A549 (cell line): ENCODE data around the gene XAB2. TPM values are rescaled to one million over a fixed set of nuclear protein-coding genes. Genes with fewer than 3 reads are reported as not detected.

Experiments
- ATAC-seq, 2 experiments: fragments of 200-7000 bp in 1 of 2; fragments of >200 bp in 1 of 2; cut with Nextera tagmentation in 1 of 2; cut with Tn5 transposase in 1 of 2; 3 replicates each; pipeline versions ENCODE4 v1.8.0 to v1.9.1; 2018 to 2020; ENCODE audit warnings: mild to moderate bottlenecking in 1 of 2, moderate library complexity in 1 of 2
- CTCF ChIA-PET: fragments of 300-600 bp; sonication (Branson Sonifier 250); formaldehyde crosslinking; extraction: SDS; loops from one replicate; lab custom pipeline; 2021; ENCODE audit warnings: antibody characterized with exemption, inconsistent platforms; lab: Yijun Ruan, JAX
- POLR2A ChIA-PET: fragments of 350-600 bp; formaldehyde crosslinking; extraction: SDS; loops from one replicate; lab custom pipeline; 2021; ENCODE audit warnings: antibody characterized with exemption, inconsistent platforms; lab: Yijun Ruan, JAX
- DNase-seq, 2 experiments: peaks; one replicate each; pipeline versions ENCODE4 v3.0.0 to v3.0.0-alpha.2; 2011 to 2016; ENCODE audit warnings: low read depth in 1 of 2, low spot score in 1 of 2
- FAIRE-seq: peaks from 2 replicates; lab custom pipeline; 2011; peaks lifted over from hg19 to GRCh38; lab: Jason Lieb, UNC
- H3K27ac ChIP-seq, 2 experiments: fragments of >200 bp; sonication (Bioruptor Twin); formaldehyde crosslinking; 3 replicates each; pipeline ENCODE4 v1.5.1; 2016 to 2017
- H3K4me1 ChIP-seq: fragments of >200 bp; sonication (Bioruptor Twin); formaldehyde crosslinking; 3 replicates; pipeline ENCODE4 v1.6.1; 2016
- H3K4me2 ChIP-seq: fragments of >200 bp; sonication (Bioruptor Twin); formaldehyde crosslinking; 3 replicates; pipeline ENCODE4 v1.6.1; 2016
- H3K4me3 ChIP-seq: fragments of >200 bp; sonication (Bioruptor Twin); formaldehyde crosslinking; 3 replicates; pipeline ENCODE4 v1.5.1; 2016
- H3K9me3 ChIP-seq: fragments of >200 bp; sonication (Bioruptor Twin); formaldehyde crosslinking; 3 replicates; pipeline ENCODE4 v1.6.1; 2016
- ATOH8 ChIP-seq: fragments of 250-450 bp; sonication (Bioruptor Pico); IDR thresholded peaks from 2 replicates; pipeline ENCODE4 v1.5.0; 2020; ENCODE audit warnings: low read depth, mild to moderate bottlenecking, moderate library complexity
- BCL3 ChIP-seq: fragments of >200 bp; sonication (Bioruptor Twin); formaldehyde crosslinking; IDR thresholded peaks from 3 replicates; pipeline ENCODE4 v1.6.1; 2016
- CBX8 ChIP-seq: fragments of 200-600 bp; sonication (generic); IDR thresholded peaks from 2 replicates; pipeline ENCODE4 v1.6.1; 2016
- CHD2 ChIP-seq: fragments of 150-350 bp; IDR thresholded peaks from 2 replicates; pipeline ENCODE4 v1.6.1; 2014; ENCODE audit warnings: low read length; ENCODE audit not compliant: partially characterized antibody
- CHD4 ChIP-seq: fragments of 200-600 bp; sonication (generic); IDR thresholded peaks from 2 replicates; pipeline ENCODE4 v1.6.1; 2016; ENCODE audit warnings: antibody characterized with exemption, mild to moderate bottlenecking, borderline replicate concordance
- EHMT2 ChIP-seq: fragments of 200-600 bp; sonication (generic); IDR thresholded peaks from 2 replicates; pipeline ENCODE4 v1.6.1; 2016; ENCODE audit warnings: antibody characterized with exemption, low read depth, mild to moderate bottlenecking, moderate library complexity
- FOSL2 ChIP-seq, 2 experiments: fragments of 450-650 bp in 1 of 2; fragments of >200 bp in 1 of 2; sonication (Bioruptor Twin) in 1 of 2; formaldehyde crosslinking; IDR thresholded peaks; 2 replicates each; pipeline versions ENCODE4 v1.5.0 to v1.6.1; 2016 to 2020; ENCODE audit warnings: mild to moderate bottlenecking in 1 of 2, moderate library complexity in 1 of 2
- HDAC2 ChIP-seq: fragments of 200-600 bp; sonication (generic); IDR thresholded peaks from 2 replicates; pipeline ENCODE4 v1.6.1; 2016
- HES2 ChIP-seq: fragments of >200 bp; sonication (Bioruptor Twin); formaldehyde crosslinking; IDR thresholded peaks from 2 replicates; pipeline ENCODE4 v1.6.1; 2016
- HEYL ChIP-seq: fragments of 250-450 bp; sonication (Bioruptor Pico); IDR thresholded peaks from 2 replicates; pipeline ENCODE4 v1.8.0; 2021; ENCODE audit warnings: mild to moderate bottlenecking, moderate library complexity
- HOXA7 ChIP-seq: fragments of 250-450 bp; sonication (Bioruptor Pico); IDR thresholded peaks from 2 replicates; pipeline ENCODE4 v1.5.0; 2020; ENCODE audit warnings: mild to moderate bottlenecking, moderate library complexity
- HOXB5 ChIP-seq: fragments of 250-450 bp; sonication (Bioruptor Pico); IDR thresholded peaks from 2 replicates; pipeline ENCODE4 v1.5.0; 2020; ENCODE audit warnings: mild to moderate bottlenecking, moderate library complexity
- JUN ChIP-seq, 2 experiments: fragments of >200 bp; sonication (Bioruptor Twin); formaldehyde crosslinking; IDR thresholded peaks; 2 replicates in 1 of 2; 3 replicates in 1 of 2; pipeline ENCODE4 v1.6.1; 2016 to 2017
- JUNB ChIP-seq: fragments of >200 bp; sonication (Bioruptor Twin); formaldehyde crosslinking; IDR thresholded peaks from 2 replicates; pipeline ENCODE4 v1.6.1; 2016
- KDM1A ChIP-seq: fragments of 200-600 bp; sonication (generic); IDR thresholded peaks from 2 replicates; pipeline ENCODE4 v1.6.1; 2016; ENCODE audit warnings: low read depth, mild to moderate bottlenecking
- KDM5A ChIP-seq: fragments of 200-600 bp; sonication (generic); IDR thresholded peaks from 2 replicates; pipeline ENCODE4 v1.6.1; 2016; ENCODE audit warnings: antibody characterized with exemption, mild to moderate bottlenecking
- NFE2L2 ChIP-seq: fragments of 150-350 bp; conservative IDR thresholded peaks from 2 replicates; pipeline ENCODE4 v1.6.1; 2014; ENCODE audit warnings: low read length
- NPAS2 ChIP-seq: fragments of 250-450 bp; sonication (Bioruptor Pico); IDR thresholded peaks from 2 replicates; pipeline ENCODE4 v1.8.0; 2022; ENCODE audit warnings: mild to moderate bottlenecking, moderate library complexity, borderline replicate concordance
- PHF8 ChIP-seq: fragments of 200-600 bp; sonication (generic); IDR thresholded peaks from 2 replicates; pipeline ENCODE4 v1.6.1; 2016; ENCODE audit warnings: low read depth, mild to moderate bottlenecking, antibody characterized with exemption, moderate library complexity, borderline replicate concordance
- RAD21 ChIP-seq, 2 experiments: fragments of >200 bp in 1 of 2; sonication (Bioruptor Twin) in 1 of 2; formaldehyde crosslinking in 1 of 2; IDR thresholded peaks in 1 of 2; conservative IDR thresholded peaks in 1 of 2; 2 replicates in 1 of 2; 3 replicates in 1 of 2; pipeline ENCODE4 v1.6.1; 2012 to 2018; ENCODE audit warnings: inconsistent platforms in 1 of 2
- RARB ChIP-seq: fragments of 250-450 bp; sonication (Bioruptor Pico); IDR thresholded peaks from 2 replicates; pipeline ENCODE4 v1.8.0; 2021; ENCODE audit warnings: mild to moderate bottlenecking, moderate library complexity
- RCOR1 ChIP-seq: fragments of 150-350 bp; IDR thresholded peaks from 2 replicates; pipeline ENCODE4 v1.6.1; 2014; ENCODE audit warnings: antibody characterized with exemption, low read length, low read depth
- SMC3 ChIP-seq: fragments of >200 bp; sonication (Bioruptor Twin); formaldehyde crosslinking; IDR thresholded peaks from 3 replicates; pipeline ENCODE4 v1.6.1; 2018; ENCODE audit warnings: inconsistent platforms
- TFCP2L1 ChIP-seq: fragments of 250-450 bp; sonication (Bioruptor Pico); IDR thresholded peaks from 2 replicates; pipeline ENCODE4 v1.5.0; 2021; ENCODE audit warnings: mild to moderate bottlenecking
- ZC3H11A ChIP-seq: fragments of 450-650 bp; IDR thresholded peaks from 2 replicates; pipeline ENCODE4 v1.6.1; 2014; ENCODE audit warnings: antibody characterized with exemption, mild to moderate bottlenecking
- ZSCAN20 ChIP-seq: fragments of 250-450 bp; sonication (Bioruptor Pico); IDR thresholded peaks from 2 replicates; pipeline ENCODE4 v1.8.0; 2022; ENCODE audit warnings: mild to moderate bottlenecking, moderate library complexity
- WGBS: methylation state at CpG from one replicate; pipeline ENCODE4 v1.1.6; 2017; ENCODE audit errors: missing lambda C conversion rate; 5-methylcytosine and 5-hydroxymethylcytosine counted together
- polyA plus RNA-seq, 4 experiments: library from polyadenylated mRNA; depleted of rRNA in 3 of 4; stranded (reverse); fragments of >200 nt; fragmentation: RNase III in 1 of 4; extraction: RNeasy Plus Mini Kit Qiagen cat#74134 plus additional on column Dnase treatment in 1 of 4; gene quantifications; 2 replicates in 3 of 4; 3 replicates in 1 of 4; pipeline ENCODE4 v1.2.3, GENCODE V29; 2011 to 2017

The XAB2 gene
- polyA plus RNA-seq, 2 of the 4 experiments (the other 2 are of a cell fraction): 15.0 to 21.2 TPM

- Histone ChIP-seq H3K4me2 (no peak overlapping the region), H3K9me3 (no peaks in the 10 kb centered on the region), H3K4me3 (no peak overlapping the region)
- DNase-seq: no peak
- POLR2A ChIA-PET: no interaction called here
- ATAC-seq: no peak
- TF ChIP-seq RARB: no peak
- no peak for TF ChIP-seq HDAC2
- no peak for TF ChIP-seq EHMT2
- TF ChIP-seq TFCP2L1 (CRISPR knock-in tag): no peak
- TF ChIP-seq HEYL (CRISPR knock-in tag): no peak
- no peak for TF ChIP-seq PHF8
- no peak for TF ChIP-seq NFE2L2
- TF ChIP-seq JUNB: no peak
- no peak for TF ChIP-seq FOSL2 (IDR thresholded peaks at IDR 0.05)
- no peak for TF ChIP-seq FOSL2 (CRISPR knock-in tag; IDR thresholded peaks at IDR 0.05)
- TF ChIP-seq BCL3: no peak
- no peak for TF ChIP-seq HOXB5 (CRISPR knock-in tag)
- no peak for TF ChIP-seq KDM1A
- TF ChIP-seq ZSCAN20 (CRISPR knock-in tag): no peak
- no peak for TF ChIP-seq KDM5A
- TF ChIP-seq CBX8: no peak
- no peak for TF ChIP-seq SMC3
- no peak for TF ChIP-seq CHD4
- TF ChIP-seq, all 56 proteins: peak for 0
- 100% methylated on average over 4 of the region's 8 CpGs for WGBS
- no peaks in the 10 kb centered on the region for H3K4me1 ChIP-seq
- H3K27ac ChIP-seq: no peak overlapping the region
- FAIRE-seq: no peak
- CTCF ChIA-PET: interaction anchor here (1.7 to 1.9 kb wide), 3 partner anchors 8 to 36 kb away, joined by 3 to 9 read pairs (median 5); no protein-coding TSS in a partner anchor
Observed at GRCh38 chr19:7643031-7643415, 13.7 kb upstream of the XAB2 start.

GRCh38 chr19:7642295-7643030 is 13.1 kb upstream of the XAB2 start:
- 95% methylated on average over 23 of the region's 27 CpGs for WGBS
- no peak overlapping the region for H3K4me2 ChIP-seq
- no peak overlapping the region for H3K27ac ChIP-seq
- H3K4me1 ChIP-seq: no peaks in the 10 kb centered on the region
- DNase-seq (no peak), FAIRE-seq (no peak), ATAC-seq (no peak)
- POLR2A ChIA-PET: no interaction called here
- CTCF ChIA-PET: interaction anchor here (0.9 to 1.9 kb wide), 4 partner anchors 9 to 37 kb away, joined by 3 to 9 read pairs (median 4); no protein-coding TSS in a partner anchor
- H3K4me3 ChIP-seq: no peak overlapping the region
- H3K9me3 ChIP-seq: no peaks in the 10 kb centered on the region
- no peak for TF ChIP-seq BCL3
- TF ChIP-seq RAD21 (conservative IDR thresholded peaks at IDR 0.05 in 1 of 2, IDR thresholded peaks at IDR 0.05 in 1 of 2): no peak
- no peak for TF ChIP-seq NPAS2 (CRISPR knock-in tag)
- no peak for TF ChIP-seq ATOH8 (CRISPR knock-in tag)
- TF ChIP-seq JUN (IDR thresholded peaks at IDR 0.05): no peak
- TF ChIP-seq CHD2: no peak
- TF ChIP-seq ZC3H11A: no peak
- TF ChIP-seq HEYL (CRISPR knock-in tag): no peak
- TF ChIP-seq HES2: no peak
- TF ChIP-seq HOXA7 (CRISPR knock-in tag): no peak
- TF ChIP-seq RCOR1: no peak
